ENCODE data around the gene TCERG1L.

Gene TCERG1L

GRCh38 chr10:131053192-131053591 is 258.3 kb downstream of the TCERG1L start:
- DNase-seq, result no peak

GRCh38 chr10:131050162-131050766 is 261.3 kb downstream of the TCERG1L start:
- DNase-seq, result no peak

- peak; percentile 3 for DNase-seq
Measured at GRCh38 chr10:131049016-131049415, 262.5 kb downstream of the TCERG1L start.

- no peak for DNase-seq
Measured at GRCh38 chr10:131048606-131049005, 262.9 kb downstream of the TCERG1L start.

GRCh38 chr10:131047501-131047900 is 264.0 kb downstream of the TCERG1L start:
- DNase-seq, result no peak

- DNase-seq, result no peak
Measured at GRCh38 chr10:131046194-131046593, 265.3 kb downstream of the TCERG1L start.

GRCh38 chr10:131044379-131045111 is 267.0 kb downstream of the TCERG1L start:
- no peak for DNase-seq

GRCh38 chr10:131043039-131043691 is 268.4 kb downstream of the TCERG1L start:
- DNase-seq, result no peak
